MM.1S (cell line): ENCODE data around the gene SELENOP.

Experiments
- EZH2 ChIP-seq: fragments of 300-600 bp; sonication (generic); optimal IDR thresholded peaks from 2 replicates; pipeline ENCODE3; 2017; ENCODE audit warnings: low read depth, mild to moderate bottlenecking, antibody characterized with exemption, low read length, mixed read lengths
- TF ChIP-seq, protein P1 (sequence below): fragments of 300-600 bp; sonication (generic); IDR thresholded peaks from 2 replicates; pipeline ENCODE4 v1.5.1; 2016; ENCODE audit warnings: antibody characterized with exemption, low read length, mixed read lengths

DNA sequence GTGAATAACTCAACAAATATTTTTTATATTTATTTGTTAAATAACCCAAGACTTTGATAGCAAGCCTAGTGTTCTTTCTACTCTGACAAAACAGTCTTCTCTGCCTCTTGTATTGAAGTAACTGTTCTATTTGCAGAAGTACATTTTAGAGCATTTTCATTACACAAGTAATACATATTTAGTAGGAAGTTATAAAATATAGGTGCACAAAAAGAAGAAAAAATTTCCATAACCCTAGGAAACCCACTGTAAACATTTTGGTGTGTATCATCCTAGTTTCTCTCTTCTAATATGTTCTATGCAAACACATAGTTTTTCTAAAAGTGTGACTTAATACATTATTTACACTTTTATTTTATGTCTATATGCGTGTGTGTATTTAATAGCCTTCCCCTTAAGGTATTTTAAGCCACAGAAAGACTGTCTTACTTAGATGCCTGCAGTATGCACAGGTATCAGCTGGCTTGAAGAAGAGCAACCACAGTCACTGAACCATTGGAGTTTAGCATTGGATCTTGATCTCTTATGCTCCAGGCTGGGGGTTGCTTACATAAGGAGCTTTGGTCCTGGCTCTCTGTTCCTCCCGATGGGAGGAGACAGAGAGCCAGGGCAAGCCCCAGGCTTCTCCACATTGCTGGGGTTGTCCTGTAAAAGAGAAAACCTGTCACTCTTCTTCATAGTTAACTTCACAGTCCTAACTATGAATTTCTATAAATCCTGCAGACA lies 3.8 kb downstream of the SELENOP start:
- TF ChIP-seq, protein P1, sequence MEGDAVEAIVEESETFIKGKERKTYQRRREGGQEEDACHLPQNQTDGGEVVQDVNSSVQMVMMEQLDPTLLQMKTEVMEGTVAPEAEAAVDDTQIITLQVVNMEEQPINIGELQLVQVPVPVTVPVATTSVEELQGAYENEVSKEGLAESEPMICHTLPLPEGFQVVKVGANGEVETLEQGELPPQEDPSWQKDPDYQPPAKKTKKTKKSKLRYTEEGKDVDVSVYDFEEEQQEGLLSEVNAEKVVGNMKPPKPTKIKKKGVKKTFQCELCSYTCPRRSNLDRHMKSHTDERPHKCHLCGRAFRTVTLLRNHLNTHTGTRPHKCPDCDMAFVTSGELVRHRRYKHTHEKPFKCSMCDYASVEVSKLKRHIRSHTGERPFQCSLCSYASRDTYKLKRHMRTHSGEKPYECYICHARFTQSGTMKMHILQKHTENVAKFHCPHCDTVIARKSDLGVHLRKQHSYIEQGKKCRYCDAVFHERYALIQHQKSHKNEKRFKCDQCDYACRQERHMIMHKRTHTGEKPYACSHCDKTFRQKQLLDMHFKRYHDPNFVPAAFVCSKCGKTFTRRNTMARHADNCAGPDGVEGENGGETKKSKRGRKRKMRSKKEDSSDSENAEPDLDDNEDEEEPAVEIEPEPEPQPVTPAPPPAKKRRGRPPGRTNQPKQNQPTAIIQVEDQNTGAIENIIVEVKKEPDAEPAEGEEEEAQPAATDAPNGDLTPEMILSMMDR = no peak
- no peak for TF ChIP-seq EZH2
